CD4-positive, alpha-beta T cell treated with Interleukin-6 at 100 ng/mL for 8 hours (primary cell): ENCODE measurements around the gene SPP2.

Experiments used
- DNase-seq: peaks from one replicate; pipeline ENCODE4 v3.0.0-alpha.2; 2020; ENCODE audit warnings: mixed read lengths, low spot score

The SPP2 gene

GRCh38 chr2:234050455-234051135, at the start of gene SPP2:
TSS of gene SPP2 (plus strand) at chr2:234050702. CDS start at chr2:234050787, 85 bp downstream.
- DNase-seq: no peak

DNA sequence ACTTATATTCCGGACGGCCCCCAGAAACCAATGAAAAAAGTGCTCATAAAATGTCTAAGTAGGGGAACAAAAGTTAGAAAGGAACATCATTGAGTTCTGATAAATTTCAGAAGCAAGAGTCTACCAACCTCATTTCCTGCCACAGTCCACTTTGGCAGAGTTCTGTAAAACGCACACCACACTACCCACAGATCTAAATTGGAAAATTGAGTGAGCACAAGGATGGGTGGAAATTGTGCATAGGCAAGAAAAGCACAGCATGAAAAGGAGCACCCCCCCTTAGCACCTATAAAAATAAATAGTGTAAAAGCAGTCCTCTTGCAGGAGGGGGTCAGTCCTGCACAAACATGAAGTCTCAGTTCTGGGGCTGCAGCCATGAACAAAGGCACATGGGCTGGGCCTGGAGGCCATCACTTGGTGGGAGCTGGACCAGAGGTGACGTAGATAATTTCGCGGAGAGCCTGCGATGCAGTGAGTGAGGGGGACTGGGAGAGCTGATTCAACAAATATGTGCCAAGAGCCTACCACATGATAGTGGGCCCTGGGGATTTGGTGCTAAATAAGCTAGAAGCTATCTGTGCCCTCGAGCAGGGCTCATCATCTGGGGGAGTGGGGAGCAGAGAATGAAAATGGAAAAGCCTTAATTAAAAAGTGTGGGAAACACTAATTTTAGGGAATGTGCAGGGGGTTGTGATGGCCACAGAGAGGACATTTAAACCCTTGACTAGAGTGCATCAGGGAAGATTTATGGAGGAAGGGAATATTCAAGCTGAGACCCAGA, 48.9 kb upstream of the SPP2 start:
- DNase-seq: peak; percentile 19

- no peak for DNase-seq
Measured at GRCh38 chr2:234002281-234002680, 48.2 kb upstream of the SPP2 start.

- no peak for DNase-seq
Measured at GRCh38 chr2:234003972-234004617, 46.4 kb upstream of the SPP2 start.

DNA sequence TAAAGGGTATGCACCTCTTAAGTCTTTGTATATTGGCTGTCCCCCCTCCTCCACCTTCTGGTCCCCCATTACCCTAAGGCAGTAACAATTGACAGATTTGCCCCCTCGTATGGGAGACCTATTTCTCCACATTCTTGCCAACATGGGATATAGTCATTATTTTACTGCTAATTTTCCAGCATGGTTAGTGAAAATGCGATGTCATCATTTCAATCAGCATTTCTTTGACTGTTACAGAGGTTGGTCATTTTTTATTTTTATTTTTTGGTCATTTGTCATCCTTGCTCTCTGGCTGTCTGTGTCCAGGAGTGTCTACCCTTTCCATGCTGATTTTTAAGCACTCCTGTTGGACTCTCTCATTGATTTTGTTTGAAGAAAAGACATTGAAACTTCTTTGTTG, 45.4 kb upstream of the SPP2 start:
- no peak for DNase-seq

- no peak for DNase-seq
Measured at GRCh38 chr2:234006501-234006900, 44.0 kb upstream of the SPP2 start.

DNA sequence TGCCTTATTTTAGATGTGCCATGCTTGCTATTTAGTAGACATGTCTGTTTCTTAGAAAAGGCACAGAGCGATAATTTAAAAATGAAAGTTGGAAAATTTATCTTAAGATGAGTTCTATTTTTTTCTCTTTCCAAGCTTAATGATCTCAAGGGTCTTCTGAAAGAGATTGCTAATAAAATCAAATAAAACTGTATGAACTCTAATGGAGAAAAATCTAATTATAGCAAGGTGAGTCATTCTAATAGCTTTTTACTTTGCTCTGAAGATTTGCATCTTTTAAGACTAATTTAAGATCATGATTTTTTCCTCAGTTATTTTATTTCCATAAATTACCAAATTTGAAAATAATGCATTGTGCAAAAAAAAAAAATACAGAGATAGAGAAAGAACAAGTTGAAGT, 36.1 kb upstream of the SPP2 start:
- no peak for DNase-seq

DNA sequence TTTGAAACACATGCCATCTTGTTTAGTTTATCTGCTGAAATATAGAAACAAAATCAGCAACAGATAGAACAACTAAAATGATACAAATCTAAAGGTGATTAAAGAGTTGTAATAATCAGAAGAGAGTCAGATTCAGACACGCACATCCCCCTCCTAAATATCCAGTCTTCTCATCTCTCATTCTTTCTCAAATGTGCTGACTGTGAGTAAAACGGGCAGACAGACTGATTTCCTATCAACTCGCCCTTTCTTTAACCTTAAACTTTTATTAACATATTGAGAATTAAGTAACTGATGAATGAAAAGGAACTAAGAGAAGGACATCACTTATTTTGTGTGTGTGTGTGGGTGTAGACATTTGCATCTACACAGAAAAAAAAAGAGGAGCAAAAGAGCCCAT, 34.6 kb upstream of the SPP2 start:
- DNase-seq: no peak

GRCh38 chr2:234019896-234020295, 30.6 kb upstream of the SPP2 start:
- DNase-seq: no peak

- DNase-seq: no peak
Measured at GRCh38 chr2:234020332-234020731, 30.2 kb upstream of the SPP2 start.

GRCh38 chr2:234022424-234022823, 28.1 kb upstream of the SPP2 start:
- no peak for DNase-seq

DNA sequence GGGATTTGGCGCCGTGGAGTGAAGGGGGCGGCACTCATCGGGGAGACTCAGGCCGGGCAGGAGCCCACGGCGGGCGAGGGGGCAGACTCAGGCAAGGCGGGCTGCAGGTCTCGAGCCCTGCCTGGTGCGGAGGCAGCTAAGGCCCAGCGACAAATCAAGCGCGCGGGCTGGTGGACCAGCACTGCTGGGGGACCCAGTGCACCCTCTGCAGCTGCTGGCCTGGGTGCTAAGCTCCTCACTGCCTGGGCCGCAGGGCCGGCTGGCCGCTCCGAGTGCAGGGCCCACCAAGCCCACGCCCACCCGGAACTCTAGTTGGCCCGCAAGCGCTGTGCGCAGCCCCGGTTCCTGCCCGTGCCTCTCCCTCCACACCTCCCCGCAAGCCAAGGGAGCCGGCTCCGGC, 26.2 kb upstream of the SPP2 start:
- DNase-seq: no peak

DNA sequence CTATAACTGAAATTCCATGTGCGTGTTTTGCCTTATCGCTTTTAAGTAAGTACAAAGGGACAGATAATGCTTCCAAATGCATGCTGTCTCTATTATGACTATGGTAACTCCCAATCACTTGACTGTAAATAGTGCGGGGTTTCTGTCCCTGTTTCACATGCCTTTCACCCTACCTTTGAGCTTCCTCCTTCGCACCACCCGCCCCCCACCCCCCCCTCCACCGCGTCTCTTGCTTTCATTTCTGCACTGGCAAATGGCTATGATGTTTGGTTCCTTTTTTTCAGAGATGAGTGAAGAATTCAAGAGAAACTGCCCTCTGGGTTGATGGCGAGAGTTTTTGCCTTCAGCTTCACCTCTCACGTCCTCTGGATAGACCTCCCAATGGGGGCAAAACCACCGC, 25.0 kb upstream of the SPP2 start:
- DNase-seq: peak; percentile 54

DNA sequence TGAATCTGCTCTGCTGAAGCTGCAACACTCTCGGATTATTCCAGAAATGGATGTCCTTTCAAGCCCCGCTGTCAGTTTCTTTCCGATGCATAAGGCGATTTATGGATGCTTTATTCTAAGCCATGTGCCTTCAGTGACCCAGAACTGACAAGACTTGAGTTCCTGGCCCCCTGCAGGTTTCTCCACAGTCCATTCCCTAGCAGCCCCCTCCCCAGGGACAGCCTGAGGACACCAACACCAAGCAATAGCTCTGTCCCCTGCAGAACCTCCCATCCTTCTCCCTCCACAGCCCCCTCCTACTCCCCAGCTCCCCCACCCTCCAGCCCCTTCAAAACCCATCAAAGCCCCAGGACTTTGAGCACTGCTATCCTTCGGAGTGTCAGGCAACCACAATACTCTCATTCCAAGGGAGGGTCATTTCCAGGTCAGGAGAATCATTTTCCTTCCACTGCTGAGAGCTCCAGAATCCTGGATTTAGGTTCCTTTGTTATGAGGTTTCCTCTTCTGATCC, 24.6 kb upstream of the SPP2 start:
- DNase-seq: no peak

GRCh38 chr2:234026693-234027254, 23.7 kb upstream of the SPP2 start:
- DNase-seq: peak; percentile 9

GRCh38 chr2:234027641-234028040, 22.9 kb upstream of the SPP2 start:
- DNase-seq: no peak

GRCh38 chr2:234029150-234029733, 21.3 kb upstream of the SPP2 start:
- no peak for DNase-seq

- DNase-seq: no peak
Measured at GRCh38 chr2:234031207-234031606, 19.3 kb upstream of the SPP2 start.

DNA sequence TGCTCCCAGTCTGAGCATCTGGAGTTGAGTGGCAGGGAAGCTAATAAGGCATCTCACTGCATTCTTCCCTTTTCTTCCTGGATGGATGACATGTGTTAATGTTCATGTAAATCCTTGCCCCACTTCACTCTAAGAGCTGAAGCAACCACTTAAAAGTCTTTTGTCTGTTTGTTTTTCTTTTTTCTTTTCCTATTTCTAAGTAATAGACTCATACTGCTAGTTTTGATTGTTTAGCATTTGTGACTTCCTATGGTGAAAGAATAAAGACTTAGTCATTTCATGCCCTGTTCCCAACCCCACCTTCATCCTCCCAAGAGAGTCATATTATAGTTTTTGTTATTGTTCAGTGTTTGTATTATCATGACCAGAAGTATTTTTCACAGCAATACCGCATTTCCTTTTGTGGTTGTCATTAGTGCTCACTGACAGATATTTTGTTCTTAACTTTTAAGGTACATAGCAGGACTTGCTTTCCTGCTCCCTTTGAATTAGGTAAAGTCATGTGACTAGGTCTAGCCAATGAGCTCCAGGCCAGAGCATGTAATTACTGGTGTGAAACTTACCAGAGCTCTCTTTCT, 18.1 kb upstream of the SPP2 start:
- DNase-seq: peak; percentile 67

GRCh38 chr2:234033174-234033573, 17.3 kb upstream of the SPP2 start:
- no peak for DNase-seq

DNA sequence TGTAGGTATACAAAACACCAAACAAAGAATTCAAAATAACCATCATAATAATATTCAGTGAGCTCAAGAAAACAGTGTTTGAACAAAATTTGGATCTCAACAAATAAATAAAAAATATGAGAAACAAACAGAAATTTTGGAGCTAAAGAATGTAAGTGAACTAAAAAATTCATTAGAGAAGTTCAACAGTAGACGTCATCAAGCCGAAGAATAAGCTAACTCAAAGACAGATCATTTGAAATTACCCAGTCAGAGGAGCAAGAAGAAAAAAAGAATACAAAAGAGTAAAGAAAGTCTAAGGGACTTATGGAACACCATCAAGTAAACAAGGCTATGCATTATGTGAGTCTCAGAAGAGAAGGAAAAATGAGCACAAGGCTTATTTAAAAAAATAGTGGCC, 16.6 kb upstream of the SPP2 start:
- no peak for DNase-seq
